Nephron progenitor cell (in vitro differentiated cells): ENCODE measurements around the gene SPG11.

Experiments used
- DNase-seq: peaks from one replicate; pipeline ENCODE4 v3.0.0; 2021
- H3K27ac Mint-ChIP-seq: 2 replicates; pipeline ENCODE4 v1.8.0; 2021; ENCODE audit warnings: mild to moderate bottlenecking, moderate library complexity, mixed read lengths
- H3K27me3 Mint-ChIP-seq: 2 replicates; pipeline ENCODE4 v1.8.0; 2021; ENCODE audit warnings: mild to moderate bottlenecking, low read depth, mixed read lengths; ENCODE audit not compliant: poor library complexity
- H3K36me3 Mint-ChIP-seq: 2 replicates; pipeline ENCODE4 v1.8.0; 2021; ENCODE audit warnings: low read depth, mixed read lengths
- H3K4me1 Mint-ChIP-seq: 2 replicates; pipeline ENCODE4 v1.8.0; 2021; ENCODE audit warnings: mixed read lengths
- H3K4me3 Mint-ChIP-seq: 2 replicates; pipeline ENCODE4 v1.8.0; 2021; ENCODE audit warnings: mild to moderate bottlenecking, moderate library complexity, mixed read lengths
- H3K9me3 Mint-ChIP-seq: 2 replicates; pipeline ENCODE4 v1.8.0; 2021; ENCODE audit warnings: mild to moderate bottlenecking, moderate library complexity, mixed read lengths
- CTCF ChIP-seq: fragments of 200-600 bp; sonication (generic); IDR thresholded peaks from 2 replicates; pipeline ENCODE4 v1.5.0; 2021; ENCODE audit warnings: antibody characterized with exemption

SPG11 gene

GRCh38 chr15:44682211-44682610 lies 18.7 kb upstream of the SPG11 start:
- H3K4me3 Mint-ChIP-seq: no peak overlapping the region
- DNase-seq: no peak
- H3K9me3 Mint-ChIP-seq: peaks cover 27% of the 10 kb centered on the region
- peaks cover 11% of the 10 kb centered on the region for H3K27me3 Mint-ChIP-seq
- no peak overlapping the region for H3K27ac Mint-ChIP-seq
- peaks cover 4% of the 10 kb centered on the region for H3K36me3 Mint-ChIP-seq
- H3K4me1 Mint-ChIP-seq: peaks cover 43% of the 10 kb centered on the region
- TF ChIP-seq CTCF: no peak

DNA sequence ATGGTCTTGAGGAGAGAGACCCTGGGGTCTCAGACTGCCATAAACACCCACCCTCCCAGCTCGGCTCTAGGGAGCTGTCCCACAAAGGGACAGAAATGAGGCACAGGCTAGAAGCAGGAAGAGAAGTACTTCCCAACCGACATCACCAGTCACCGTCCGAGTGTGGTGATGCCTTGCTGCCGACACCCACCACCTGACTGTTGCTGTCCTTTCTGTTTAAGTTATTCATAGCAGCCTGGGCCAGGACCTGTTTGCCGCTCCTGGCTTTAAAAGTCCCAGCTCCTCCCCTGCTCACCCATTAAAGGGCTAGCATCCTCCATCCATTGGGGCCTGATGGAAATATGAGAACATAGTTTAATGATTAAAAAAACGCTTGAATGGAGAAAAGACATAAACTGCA lies 13.2 kb upstream of the SPG11 start:
- H3K9me3 Mint-ChIP-seq: peaks cover 5% of the 10 kb centered on the region
- DNase-seq: no peak
- no peak for TF ChIP-seq CTCF
- peaks cover 15% of the 10 kb centered on the region for H3K4me1 Mint-ChIP-seq
- H3K4me3 Mint-ChIP-seq: no peak overlapping the region
- H3K27ac Mint-ChIP-seq: no peak overlapping the region
- no peaks in the 10 kb centered on the region for H3K36me3 Mint-ChIP-seq
- peaks cover 27% of the 10 kb centered on the region for H3K27me3 Mint-ChIP-seq

DNA sequence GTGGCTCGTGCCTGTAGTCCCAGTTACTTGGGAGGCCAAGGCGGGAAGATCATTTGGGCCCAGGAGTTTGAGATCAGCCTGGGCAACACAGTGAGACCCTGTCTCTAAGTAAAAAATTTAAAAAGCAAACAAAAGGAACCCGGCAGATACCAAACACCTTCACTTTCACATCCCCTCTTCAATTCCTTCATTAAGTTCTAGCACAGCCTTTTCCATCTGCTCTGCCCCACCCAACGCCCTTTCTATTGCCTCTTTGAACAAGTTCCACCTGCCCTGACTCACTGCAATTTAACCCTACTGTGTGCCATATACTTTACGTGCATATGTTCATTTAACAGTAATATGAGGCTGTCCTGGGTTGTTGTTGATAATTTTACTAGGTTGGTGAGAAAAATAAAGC lies 12.4 kb upstream of the SPG11 start:
- no peak for DNase-seq
- H3K4me1 Mint-ChIP-seq: peaks cover 9% of the 10 kb centered on the region
- TF ChIP-seq CTCF: no peak
- H3K27ac Mint-ChIP-seq: no peak overlapping the region
- H3K9me3 Mint-ChIP-seq: peaks cover 5% of the 10 kb centered on the region
- H3K36me3 Mint-ChIP-seq: no peaks in the 10 kb centered on the region
- H3K27me3 Mint-ChIP-seq: peaks cover 28% of the 10 kb centered on the region
- no peak overlapping the region for H3K4me3 Mint-ChIP-seq

DNA sequence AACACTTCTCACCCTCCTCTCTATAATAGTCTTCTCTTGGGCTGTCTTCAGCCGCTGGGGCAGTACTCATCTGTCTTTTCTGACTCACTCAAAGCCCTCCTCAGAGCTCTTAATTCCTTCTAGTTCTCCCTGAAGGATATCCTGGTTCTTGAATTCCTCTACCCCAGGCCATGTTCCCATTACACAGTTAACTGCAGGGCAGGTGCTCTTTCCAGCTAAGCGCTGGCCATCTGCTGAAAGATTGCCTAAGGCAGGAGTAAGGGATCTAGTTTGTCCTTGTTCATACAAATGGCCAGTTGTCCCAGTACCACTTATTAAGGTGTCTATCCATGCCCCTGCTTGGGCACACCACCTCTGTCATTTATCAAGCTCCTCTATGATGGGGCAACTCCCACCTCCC lies 10.2 kb upstream of the SPG11 start:
- Mint-ChIP-seq H3K27ac (no peak overlapping the region), H3K4me1 (no peaks in the 10 kb centered on the region), H3K36me3 (no peaks in the 10 kb centered on the region), H3K4me3 (no peak overlapping the region), H3K27me3 (peaks cover 37% of the 10 kb centered on the region), H3K9me3 (no peaks in the 10 kb centered on the region)
- no peak for TF ChIP-seq CTCF
- no peak for DNase-seq

DNA sequence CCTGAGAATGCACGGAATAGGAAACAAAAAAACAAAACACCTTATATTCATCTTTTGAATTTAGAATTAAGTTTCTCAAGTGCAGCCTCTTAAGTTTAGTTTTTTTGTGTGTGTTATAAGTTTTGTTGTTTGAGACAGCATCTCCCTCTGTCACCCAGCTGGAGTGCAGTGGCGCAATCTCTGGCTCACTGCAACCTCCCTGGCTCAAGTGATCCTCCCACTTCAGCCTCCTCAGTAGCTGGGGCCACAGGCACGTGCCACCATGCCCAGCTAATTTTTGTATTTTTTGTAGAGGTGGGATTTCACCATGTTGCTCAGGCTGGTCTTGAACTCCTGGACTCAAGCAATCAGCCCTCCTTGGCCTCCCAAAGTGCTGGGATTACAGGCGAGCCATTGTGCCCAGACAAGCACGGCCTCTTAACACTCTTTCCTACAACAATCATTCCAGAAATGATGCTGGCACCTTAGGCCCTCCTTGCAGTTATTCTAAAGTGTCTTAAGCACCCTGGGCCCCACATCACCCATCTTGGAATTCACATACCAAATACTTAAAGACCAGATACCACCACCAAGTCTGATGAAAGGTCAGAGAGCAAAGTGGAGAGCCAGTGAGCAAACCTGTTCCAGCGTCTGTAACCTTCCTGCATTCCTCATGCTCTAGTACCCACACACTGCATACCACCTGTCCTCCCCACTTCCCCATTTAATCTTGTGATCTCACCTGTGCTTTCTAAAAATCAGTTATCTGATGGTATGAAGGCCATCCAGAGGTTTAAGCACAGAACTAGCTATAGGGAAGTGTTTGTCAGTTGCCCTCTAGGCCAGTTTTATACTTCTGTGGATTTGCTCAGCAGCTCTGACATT lies 6.9 kb upstream of the SPG11 start:
- TF ChIP-seq CTCF: no peak
- Mint-ChIP-seq H3K9me3 (no peaks in the 10 kb centered on the region), H3K4me1 (no peaks in the 10 kb centered on the region), H3K4me3 (no peak overlapping the region), H3K27me3 (peaks cover 36% of the 10 kb centered on the region), H3K27ac (peak overlapping the region; percentile 58), H3K36me3 (no peaks in the 10 kb centered on the region)
- no peak for DNase-seq

DNA sequence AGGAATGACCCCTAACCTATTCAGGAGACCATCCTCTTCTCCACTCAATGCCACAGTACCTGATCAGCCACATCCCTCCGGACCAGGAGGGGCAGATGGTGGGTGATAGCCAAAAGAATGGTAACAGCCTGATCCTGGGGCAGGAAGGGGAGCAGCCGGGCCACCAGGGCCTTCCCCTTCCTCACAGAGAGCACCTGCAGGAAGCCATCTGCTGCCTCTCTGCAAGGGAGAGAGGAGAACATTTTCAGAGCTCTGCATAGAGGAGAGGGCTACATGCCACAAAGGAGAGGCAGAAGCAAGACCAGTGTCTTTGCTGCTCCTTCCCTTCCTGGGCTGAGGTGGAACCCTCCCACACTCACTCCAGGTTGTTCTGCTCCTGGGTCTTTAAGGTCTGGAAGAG lies 5.5 kb upstream of the SPG11 start:
- no peak for DNase-seq
- peaks cover 36% of the 10 kb centered on the region for H3K27me3 Mint-ChIP-seq
- H3K27ac Mint-ChIP-seq: no peak overlapping the region
- no peaks in the 10 kb centered on the region for H3K36me3 Mint-ChIP-seq
- no peak overlapping the region for H3K4me3 Mint-ChIP-seq
- no peak for TF ChIP-seq CTCF
- peaks cover 2% of the 10 kb centered on the region for H3K4me1 Mint-ChIP-seq
- H3K9me3 Mint-ChIP-seq: no peaks in the 10 kb centered on the region
